ENCODE data around the gene ACO2. TPM values are rescaled to one million over a fixed set of nuclear protein-coding genes. Genes with fewer than 3 reads are reported as not detected.

ACO2 gene
- total RNA-seq, 1 donor from 2014 or later = 153 TPM

DNA sequence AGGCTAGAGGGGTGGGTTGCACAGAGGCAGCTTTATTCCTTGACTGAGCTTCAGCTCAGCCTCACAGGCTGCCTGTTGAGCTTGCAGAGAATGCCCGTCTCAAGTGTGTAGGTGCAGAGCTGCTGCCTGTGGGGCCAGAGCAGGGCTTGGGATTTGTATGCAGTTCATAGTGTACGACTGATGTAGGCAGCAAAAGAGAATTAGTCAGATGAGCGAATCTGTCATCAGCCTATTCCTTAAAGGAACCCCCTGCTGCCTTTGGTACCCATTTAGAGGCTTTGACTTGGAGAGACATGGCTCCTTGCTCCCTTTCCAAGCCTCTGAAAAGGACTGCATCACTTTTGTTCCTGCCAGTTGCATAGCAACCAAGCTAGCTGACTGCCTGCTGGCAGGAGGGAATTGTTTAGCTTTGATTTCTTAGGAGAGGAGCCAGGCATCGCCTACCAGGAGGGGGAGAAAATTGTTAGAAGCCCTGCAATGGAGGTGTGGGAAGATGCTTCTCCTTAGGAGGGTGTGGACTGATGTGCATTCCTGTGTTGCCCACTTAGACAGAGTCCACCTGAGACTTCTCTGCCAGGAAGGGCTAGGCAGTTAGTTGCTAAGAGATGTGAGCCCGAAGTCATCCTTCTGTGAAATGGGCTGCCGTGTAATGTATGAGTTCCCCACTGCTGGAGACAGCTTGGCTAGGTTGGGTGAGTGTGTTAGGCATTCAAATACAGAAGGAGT lies 10.9 kb downstream of the ACO2 start:
- H3K4me3 Mint-ChIP-seq = peak overlapping the region; percentile 79
- peaks cover 87% of the 10 kb centered on the region for H3K4me1 Mint-ChIP-seq
- intact Hi-C loops (cut with micrococcal nuclease) = loop anchor here (1.0 kb wide), 1 partner anchor 21 kb away; no protein-coding TSS in a partner anchor
- H3K36me3 Mint-ChIP-seq (ENCODE audit: low read depth) = peaks cover 4% of the 10 kb centered on the region
- no peaks in the 10 kb centered on the region for H3K9me3 Mint-ChIP-seq
- no peaks in the 10 kb centered on the region for H3K27me3 Mint-ChIP-seq
- DNase-seq (no peak), ATAC-seq (ENCODE audit: low read depth) (no peak)
- peak overlapping the region; percentile 96 for H3K27ac Mint-ChIP-seq
- CTCF ChIA-PET = interaction anchor here (2.1 to 4.1 kb wide), 4 partner anchors 11 to 76 kb away, joined by 8 to 31 read pairs (median 10); partner anchors contain the start of genes ACO2 and PHF5A
- TF ChIP-seq, protein P1, sequence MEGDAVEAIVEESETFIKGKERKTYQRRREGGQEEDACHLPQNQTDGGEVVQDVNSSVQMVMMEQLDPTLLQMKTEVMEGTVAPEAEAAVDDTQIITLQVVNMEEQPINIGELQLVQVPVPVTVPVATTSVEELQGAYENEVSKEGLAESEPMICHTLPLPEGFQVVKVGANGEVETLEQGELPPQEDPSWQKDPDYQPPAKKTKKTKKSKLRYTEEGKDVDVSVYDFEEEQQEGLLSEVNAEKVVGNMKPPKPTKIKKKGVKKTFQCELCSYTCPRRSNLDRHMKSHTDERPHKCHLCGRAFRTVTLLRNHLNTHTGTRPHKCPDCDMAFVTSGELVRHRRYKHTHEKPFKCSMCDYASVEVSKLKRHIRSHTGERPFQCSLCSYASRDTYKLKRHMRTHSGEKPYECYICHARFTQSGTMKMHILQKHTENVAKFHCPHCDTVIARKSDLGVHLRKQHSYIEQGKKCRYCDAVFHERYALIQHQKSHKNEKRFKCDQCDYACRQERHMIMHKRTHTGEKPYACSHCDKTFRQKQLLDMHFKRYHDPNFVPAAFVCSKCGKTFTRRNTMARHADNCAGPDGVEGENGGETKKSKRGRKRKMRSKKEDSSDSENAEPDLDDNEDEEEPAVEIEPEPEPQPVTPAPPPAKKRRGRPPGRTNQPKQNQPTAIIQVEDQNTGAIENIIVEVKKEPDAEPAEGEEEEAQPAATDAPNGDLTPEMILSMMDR (IDR thresholded peaks at IDR 0.05) = no peak
- POLR2A ChIA-PET = interaction anchor here (0.6 to 17.5 kb wide), 11 partner anchors 9 to 952 kb away, joined by 3 to 584 read pairs (median 13); partner anchors contain the start of genes ACO2, PHF5A, TEF and TOB2

DNA sequence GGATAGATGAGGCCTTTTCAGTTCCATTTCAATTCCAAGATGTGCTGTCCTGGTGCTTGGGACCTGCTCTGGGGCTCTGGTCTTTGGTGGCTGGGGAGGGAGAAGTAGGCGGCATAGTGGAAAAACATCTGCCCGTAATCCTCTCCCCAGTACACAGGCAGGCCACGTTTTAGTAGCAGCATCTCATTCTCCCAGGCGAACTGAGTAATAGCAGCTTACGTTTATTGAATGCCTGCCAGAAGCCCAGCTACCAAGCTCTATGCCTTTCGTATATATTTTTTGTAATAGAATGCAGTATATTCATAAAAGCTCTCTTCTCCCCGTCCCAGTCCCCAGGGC lies 11.4 kb downstream of the ACO2 start:
- TF ChIP-seq, protein P1 (IDR thresholded peaks at IDR 0.05) = no peak
- DNase-seq (no peak), ATAC-seq (ENCODE audit: low read depth) (no peak)
- Mint-ChIP-seq H3K36me3 (ENCODE audit: low read depth) (peaks cover 4% of the 10 kb centered on the region), H3K9me3 (no peaks in the 10 kb centered on the region), H3K4me3 (peak overlapping the region; percentile 79), H3K4me1 (peaks cover 91% of the 10 kb centered on the region), H3K27ac (peak overlapping the region; percentile 96), H3K27me3 (no peaks in the 10 kb centered on the region)
- intact Hi-C loops (cut with micrococcal nuclease) = no loop called here
- POLR2A ChIA-PET = interaction anchor here (0.6 to 17.5 kb wide), 7 partner anchors 8 to 282 kb away, joined by 5 to 584 read pairs (median 18); partner anchors contain the start of genes ACO2, PHF5A, TEF and TOB2
- CTCF ChIA-PET = interaction anchor here (2.1 to 4.1 kb wide), 3 partner anchors 12 to 76 kb away, joined by 9 to 31 read pairs (median 11); partner anchors contain the start of genes ACO2 and PHF5A

DNA sequence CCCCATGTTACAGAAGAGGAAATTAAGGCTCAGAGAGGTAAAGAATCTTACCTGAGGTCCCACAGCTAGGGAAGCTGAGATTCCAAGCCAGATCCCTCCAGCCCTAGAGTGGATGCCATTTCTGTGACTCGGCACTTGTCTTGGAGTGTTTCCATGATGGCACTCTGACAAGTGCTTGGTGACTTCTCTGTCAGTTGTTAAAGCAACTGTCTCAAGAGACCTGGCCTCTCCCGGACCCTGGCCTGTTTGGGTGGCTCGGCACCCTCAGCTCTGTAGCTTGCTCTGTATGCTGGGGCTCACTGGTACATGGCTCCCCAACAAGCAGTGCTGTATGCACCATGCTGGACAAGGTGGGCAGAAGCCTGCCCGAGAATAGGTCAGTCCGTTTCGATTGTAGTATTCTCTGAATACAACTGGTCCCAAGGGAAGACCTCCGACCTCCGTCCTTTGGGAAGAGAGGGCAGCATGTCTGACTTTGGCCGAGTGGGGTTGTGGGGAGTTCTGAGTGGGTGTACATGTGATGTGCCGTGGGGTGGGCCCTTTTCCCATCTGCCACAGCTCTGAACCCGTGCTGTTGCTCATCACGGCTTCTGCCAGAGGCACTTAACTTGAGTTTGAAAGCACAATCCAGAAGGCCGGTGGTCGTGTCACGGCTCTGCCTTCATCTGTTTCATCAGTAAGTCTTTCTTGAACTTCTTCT lies 12.4 kb downstream of the ACO2 start:
- ChIA-PET CTCF (interaction anchor here (1.5 to 1.9 kb wide), 2 partner anchors 13 to 78 kb away, joined by 7 read pairs; partner anchors contain the start of genes ACO2 and PHF5A), POLR2A (interaction anchor here (0.6 to 17.5 kb wide), 5 partner anchors 12 to 34 kb away, joined by 3 to 584 read pairs (median 7); partner anchors contain the start of genes ACO2, PHF5A and TOB2)
- peak overlapping the region; percentile 35 for H3K4me3 Mint-ChIP-seq
- TF ChIP-seq, protein P1 (IDR thresholded peaks at IDR 0.05) = no peak
- intact Hi-C loops (cut with micrococcal nuclease) = no loop called here
- H3K4me1 Mint-ChIP-seq = peaks cover 89% of the 10 kb centered on the region
- DNase-seq (no peak), ATAC-seq (ENCODE audit: low read depth) (no peak)
- no peaks in the 10 kb centered on the region for H3K9me3 Mint-ChIP-seq
- peaks cover 6% of the 10 kb centered on the region for H3K36me3 Mint-ChIP-seq (ENCODE audit: low read depth)
- no peaks in the 10 kb centered on the region for H3K27me3 Mint-ChIP-seq
- H3K27ac Mint-ChIP-seq = peak overlapping the region; percentile 96

DNA sequence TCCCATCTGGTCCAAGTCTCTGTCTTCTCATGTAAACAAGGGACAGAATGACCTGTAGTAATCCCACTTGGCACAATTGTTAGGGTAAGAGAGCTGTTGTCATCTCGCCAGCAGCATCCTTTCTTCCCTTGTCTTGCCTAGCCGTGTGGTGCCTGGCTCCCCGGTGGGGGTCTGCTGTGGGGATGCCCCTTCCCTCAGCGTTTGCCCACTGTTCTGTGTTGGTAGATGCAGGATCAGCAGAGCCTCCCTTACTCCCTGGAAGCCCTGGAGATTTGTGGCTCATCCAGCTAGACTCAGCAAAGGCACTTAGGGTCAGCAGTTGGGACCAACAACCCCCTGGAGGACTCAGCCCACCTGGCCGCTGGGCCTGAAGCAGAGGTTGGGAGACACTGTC lies 13.0 kb downstream of the ACO2 start:
- Mint-ChIP-seq H3K4me1 (peaks cover 89% of the 10 kb centered on the region), H3K27ac (peak overlapping the region; percentile 96), H3K27me3 (no peaks in the 10 kb centered on the region), H3K4me3 (peak overlapping the region; percentile 0), H3K9me3 (no peaks in the 10 kb centered on the region), H3K36me3 (ENCODE audit: low read depth) (peaks cover 6% of the 10 kb centered on the region)
- ATAC-seq (ENCODE audit: low read depth) (no peak), DNase-seq (no peak)
- POLR2A ChIA-PET = interaction anchor here (0.6 to 17.5 kb wide), 6 partner anchors 13 to 35 kb away, joined by 3 to 584 read pairs (median 6); partner anchors contain the start of genes ACO2, PHF5A and TOB2
- intact Hi-C loops (cut with micrococcal nuclease) = no loop called here
- TF ChIP-seq, protein P1 (IDR thresholded peaks at IDR 0.05) = no peak
- CTCF ChIA-PET = interaction anchor here (1.1 to 1.9 kb wide), 3 partner anchors 13 to 78 kb away, joined by 4 to 7 read pairs (median 7); partner anchors contain the start of genes ACO2 and PHF5A
